ENCODE measurements around the gene STK40. TPM values are rescaled to one million over a fixed set of nuclear protein-coding genes. Genes with fewer than 3 reads are reported as not detected.

STK40 gene
- total and polyA plus RNA-seq, 9 of the 15 experiments (the other 6 are each of a cell fraction or from before 2014, with no cell fraction given): 0.69 to 94.3 (median 39.1) TPM

GRCh38 chr1:36341626-36342320 is 44.0 kb downstream of the STK40 start:
- DNase-seq (ENCODE audit: extremely low read depth in 1 of 4, low spot score in 3 of 4): no peak
- TF ChIP-seq NCOR1 (IDR thresholded peaks at IDR 0.05) (no peak), POLR2G (IDR thresholded peaks at IDR 0.05; ENCODE audit: low read depth, low read length) (peak; percentile 52; the same call in 1 of the 2 replicates), FOXP1 (CRISPR knock-in tag; IDR thresholded peaks at IDR 0.05) (no peak), HMGN3 (IDR thresholded peaks at IDR 0.05; ENCODE audit: borderline replicate concordance, extremely low read depth, insufficient read length, low read depth, low read length) (peak; percentile 28), ATF6 (CRISPR knock-in tag; IDR thresholded peaks at IDR 0.05) (no peak), ZMIZ1 (IDR thresholded peaks at IDR 0.05; ENCODE audit: low read depth in 2 of 2, low read length in 2 of 2) (no peak), TBP (optimal IDR thresholded peaks at IDR 0.05; ENCODE audit: low read depth, low read length) (no peak), RBM22 (IDR thresholded peaks at IDR 0.05; ENCODE audit: low read depth, low read length, poor library complexity, severe bottlenecking) (peak; percentile 72), PHB2 (IDR thresholded peaks at IDR 0.05; ENCODE audit: low read depth) (no peak), ZNF224 (CRISPR knock-in tag; IDR thresholded peaks at IDR 0.05) (no peak), PPARD (CRISPR knock-in tag; IDR thresholded peaks at IDR 0.05) (no peak), ZFPM2 (CRISPR knock-in tag; IDR thresholded peaks at IDR 0.05) (no peak), POLR2A (conservative IDR thresholded peaks at IDR 0.05) (no peak)
- Histone ChIP-seq H3K27me3 (ENCODE audit: control insufficient read depth in 2 of 2, insufficient read depth in 2 of 2, low read length in 2 of 2) (no peaks in the 10 kb centered on the region), H3K36me3 (ENCODE audit: control insufficient read depth, insufficient read depth, low read length) (peaks cover 70% of the 10 kb centered on the region; the same call in 2 of the 3 replicates), H3K9ac (ENCODE audit: insufficient read depth in 1 of 2, low read depth in 2 of 2, low read length in 2 of 2) (peak overlapping the region in 1 of 2 experiments; percentile 53; a peak in 2 of 4 replicates), H3K4me2 (ENCODE audit: insufficient read depth, low read length) (no peak overlapping the region), H2AFZ (ENCODE audit: low read depth, low read length) (no peak overlapping the region), H3K4me1 (replicated peaks in 1 of 2; ENCODE audit: control insufficient read depth in 2 of 2, insufficient read depth in 2 of 2, low read length in 2 of 2) (peaks cover 0 to 40% of the 10 kb centered on the region in 2 experiments; a peak in 3 of 5 replicates), H3K9me3 (replicated peaks; ENCODE audit: control insufficient read depth, insufficient read depth, low read depth, low read length) (no peaks in the 10 kb centered on the region), H3K27ac (ENCODE audit: extremely low read depth, low read depth, low read length) (no peak overlapping the region), H3K4me3 (no peak overlapping the region), H3K9me1 (ENCODE audit: control insufficient read depth, insufficient read depth, low read length) (peaks cover 5% of the 10 kb centered on the region), H4K20me1 (replicated peaks; ENCODE audit: control insufficient read depth, insufficient read depth, low read length) (peaks cover 4% of the 10 kb centered on the region; the same call in 1 of the 2 replicates), H3K79me2 (ENCODE audit: control insufficient read depth, insufficient read depth, low read length) (no peaks in the 10 kb centered on the region)
- no peak for ATAC-seq
- in situ Hi-C loops (cut with MboI): no loop called here
- ChIA-PET CTCF (ENCODE audit: low intra/inter-chr PET ratio) (interaction anchor here (2.5 kb wide), 1 partner anchor 79 kb away, joined by 27 read pairs; no protein-coding TSS in a partner anchor), POLR2A (interaction anchor here (0.6 to 2.0 kb wide), 7 partner anchors 10 to 482 kb away, joined by 3 to 10 read pairs (median 5); no protein-coding TSS in a partner anchor)
- WGBS (ENCODE audit: insufficient coverage, low coverage, missing lambda C conversion rate): 88% methylated on average over 34 of the region's 34 CpGs
- BruUV-seq (replicated peaks): no TSS peak
- intact Hi-C loops (cut with micrococcal nuclease): loop anchor here (1.0 kb wide), 1 partner anchor 79 kb away; no protein-coding TSS in a partner anchor
- FAIRE-seq: no peak
